Measurements from ENCODE around the gene DISP2.

The DISP2 gene

GRCh38 chr15:40392986-40393948 lies 35.2 kb downstream of the DISP2 start:
- no peak for DNase-seq

- DNase-seq = no peak
Observed at GRCh38 chr15:40397688-40398412, 39.8 kb downstream of the DISP2 start.

- no peak for DNase-seq
Observed at GRCh38 chr15:40398413-40398873, 40.4 kb downstream of the DISP2 start.

- DNase-seq = no peak
Observed at GRCh38 chr15:40399370-40399769, 41.4 kb downstream of the DISP2 start.

GRCh38 chr15:40405501-40406381 lies 47.7 kb downstream of the DISP2 start, which contains the start of gene IVD:
TSS of gene IVD (plus strand) at chr15:40405795. CDS start at chr15:40405828, 33 bp downstream.
- DNase-seq = peak; percentile 91

GRCh38 chr15:40407330-40407990 lies 49.4 kb downstream of the DISP2 start:
- DNase-seq = no peak

GRCh38 chr15:40409366-40409765 lies 51.3 kb downstream of the DISP2 start:
- DNase-seq = no peak

GRCh38 chr15:40410476-40410875 lies 52.5 kb downstream of the DISP2 start:
- no peak for DNase-seq

GRCh38 chr15:40412095-40412759 lies 54.2 kb downstream of the DISP2 start:
- no peak for DNase-seq

- no peak for DNase-seq
Observed at GRCh38 chr15:40413036-40413435, 55.0 kb downstream of the DISP2 start.

- no peak for DNase-seq
Observed at GRCh38 chr15:40414816-40415215, 56.8 kb downstream of the DISP2 start.

- DNase-seq = no peak
Observed at GRCh38 chr15:40415226-40415625, 57.2 kb downstream of the DISP2 start.

GRCh38 chr15:40416056-40416455 lies 58.0 kb downstream of the DISP2 start:
- DNase-seq = no peak

- no peak for DNase-seq
Observed at GRCh38 chr15:40418126-40418525, 60.1 kb downstream of the DISP2 start.

- DNase-seq = no peak
Observed at GRCh38 chr15:40420071-40420713, 62.2 kb downstream of the DISP2 start.

- DNase-seq = no peak
Observed at GRCh38 chr15:40420793-40421192, 62.8 kb downstream of the DISP2 start.

- peak; percentile 73 for DNase-seq
Observed at GRCh38 chr15:40421246-40422157, 63.5 kb downstream of the DISP2 start.

GRCh38 chr15:40424483-40425115 lies 66.6 kb downstream of the DISP2 start:
- DNase-seq = no peak

GRCh38 chr15:40425681-40426080 lies 67.7 kb downstream of the DISP2 start:
- DNase-seq = no peak
